ENCODE measurements around the gene KRTAP10-1.

GRCh38 chr21:44544566-44544965, 4.6 kb upstream of the KRTAP10-1 start:
- no peak for TF ChIP-seq GATA2 (IDR thresholded peaks at IDR 0.05; ENCODE audit: low read depth, low read length)
- no peak for TF ChIP-seq GATA3 (IDR thresholded peaks at IDR 0.05; ENCODE audit: low read depth, low read length)
